NCI-H2171 treated with DMSO at 0.1 percent for 48 hours (cell line): ENCODE data around the gene MPDZ.

Experiments used
- DNase-seq: peaks from one replicate; lab custom pipeline; 2025; lab: John Stamatoyannopoulos, UW

The MPDZ gene

GRCh38 chr9:13131991-13132390 is 147.5 kb downstream of the MPDZ start:
- DNase-seq, result no peak

GRCh38 chr9:13131416-13131815 is 148.1 kb downstream of the MPDZ start:
- DNase-seq, result no peak

GRCh38 chr9:13128266-13128860 is 151.1 kb downstream of the MPDZ start:
- DNase-seq, result no peak

GRCh38 chr9:13127131-13127530 is 152.4 kb downstream of the MPDZ start:
- no peak for DNase-seq

GRCh38 chr9:13125261-13125660 is 154.2 kb downstream of the MPDZ start:
- DNase-seq, result no peak

- DNase-seq, result no peak
Measured at GRCh38 chr9:13122756-13123369, 156.6 kb downstream of the MPDZ start.

- no peak for DNase-seq
Measured at GRCh38 chr9:13118313-13118712, 161.2 kb downstream of the MPDZ start.

- DNase-seq, result no peak
Measured at GRCh38 chr9:13116292-13116691, 163.2 kb downstream of the MPDZ start.

- no peak for DNase-seq
Measured at GRCh38 chr9:13113751-13114150, 165.7 kb downstream of the MPDZ start.

- peak; percentile 7 for DNase-seq
Measured at GRCh38 chr9:13113216-13113615, 166.3 kb downstream of the MPDZ start.

GRCh38 chr9:13111778-13112177 is 167.7 kb downstream of the MPDZ start:
- DNase-seq, result no peak

GRCh38 chr9:13110766-13111417 is 168.6 kb downstream of the MPDZ start:
- DNase-seq, result no peak

GRCh38 chr9:13109781-13110180 is 169.7 kb downstream of the MPDZ start:
- peak; percentile 9 for DNase-seq

GRCh38 chr9:13107008-13107407 is 172.5 kb downstream of the MPDZ start:
- no peak for DNase-seq

GRCh38 chr9:13100914-13101572 is 178.4 kb downstream of the MPDZ start:
- DNase-seq, result peak; percentile 48

- DNase-seq, result no peak
Measured at GRCh38 chr9:13095056-13095455, 184.4 kb downstream of the MPDZ start.

GRCh38 chr9:13090628-13091027 is 188.9 kb downstream of the MPDZ start:
- DNase-seq, result no peak

GRCh38 chr9:13089666-13090065 is 189.8 kb downstream of the MPDZ start:
- DNase-seq, result no peak

- peak; percentile 81 for DNase-seq
Measured at GRCh38 chr9:13088720-13089427, 190.6 kb downstream of the MPDZ start.

GRCh38 chr9:13083963-13084528 is 195.4 kb downstream of the MPDZ start:
- no peak for DNase-seq

GRCh38 chr9:13083366-13083765 is 196.1 kb downstream of the MPDZ start:
- no peak for DNase-seq

- DNase-seq, result no peak
Measured at GRCh38 chr9:13082796-13083195, 196.7 kb downstream of the MPDZ start.
